Hippocampal formation (tissue), 2 donors: Measurements from ENCODE around the gene OTUD5.

Experiments
- DNase-seq, 2 donors: peaks; one replicate each; lab custom pipeline; 2025; lab: John Stamatoyannopoulos, UW

Gene OTUD5

GRCh38 chrX:48972220-48973164 lies 15.1 kb upstream of the OTUD5 start:
- peak in 1 of 2 donors; percentile 12 for DNase-seq

- no peak for DNase-seq
These were observed 14.1 kb upstream of the OTUD5 start, which contains the start of gene KCND1 for GRCh38 chrX:48971249-48972219. KCND1 (minus strand) TSS chrX:48971844; CDS start chrX:48970271, 1,573 bp downstream.

- DNase-seq = no peak
These were observed 12.1 kb upstream of the OTUD5 start for GRCh38 chrX:48969471-48969870.

- no peak for DNase-seq
These were observed 11.0 kb upstream of the OTUD5 start for GRCh38 chrX:48968377-48968776.

- DNase-seq = no peak
These were observed 9.6 kb upstream of the OTUD5 start for GRCh38 chrX:48966796-48967579.

- no peak for DNase-seq
These were observed 8.6 kb upstream of the OTUD5 start for GRCh38 chrX:48965959-48966358.

- no peak for DNase-seq
These were observed 4.2 kb upstream of the OTUD5 start for GRCh38 chrX:48961585-48962091.

GRCh38 chrX:48960291-48960690 lies 2.9 kb upstream of the OTUD5 start:
- DNase-seq = peak in 1 of 2 donors; percentile 2

GRCh38 chrX:48958635-48959094 lies 1.3 kb upstream of the OTUD5 start:
- peak in 1 of 2 donors; percentile 44 for DNase-seq

- peak; percentile 92 to 93 for DNase-seq
These were observed 624 bp upstream of the OTUD5 start for GRCh38 chrX:48957827-48958634.

- no peak for DNase-seq
These were observed 536 bp downstream of the OTUD5 start for GRCh38 chrX:48956728-48957414.

- DNase-seq = no peak
These were observed 8.8 kb downstream of the OTUD5 start for GRCh38 chrX:48948589-48948988.

- DNase-seq = peak; percentile 15 to 23
These were observed 11.7 kb downstream of the OTUD5 start for GRCh38 chrX:48945517-48946348.

GRCh38 chrX:48942895-48943294 lies 14.5 kb downstream of the OTUD5 start:
- DNase-seq = no peak

- DNase-seq = no peak
These were observed 16.9 kb downstream of the OTUD5 start for GRCh38 chrX:48940404-48940955.

- no peak for DNase-seq
These were observed 17.7 kb downstream of the OTUD5 start for GRCh38 chrX:48939524-48940228.

- no peak for DNase-seq
These were observed 18.5 kb downstream of the OTUD5 start for GRCh38 chrX:48938721-48939425.
